Pancreas (tissue), 10 donors: ENCODE results near the gene CS. TPM values are rescaled to one million over a fixed set of nuclear protein-coding genes. Genes with fewer than 3 reads are reported as not detected.
A peak's percentile ranks its signal among the peaks of the same experiment; 100 is the strongest.
"Not testable (repeated sequence)": the region's sequence is repeated elsewhere in the genome, so short reads cannot be mapped to it uniquely, and the experiment has no call there.

Experiments
- ATAC-seq, 4 donors: fragments of 200-7000 bp; cut with Tn5 transposase; one replicate each; pipeline versions ENCODE4 v1.8.0 to v1.9.1; 2020; ENCODE audit warnings: mild to moderate bottlenecking in 4 of 4, moderate library complexity in 4 of 4
- DNase-seq, 6 donors: peaks; one replicate each; pipeline ENCODE4 v3.0.0-alpha.2; 2020
- FAIRE-seq: peaks from 2 replicates; lab custom pipeline; 2012; peaks lifted over from hg19 to GRCh38; lab: Jason Lieb, UNC
- H3K27ac ChIP-seq, 4 donors: fragments of 200-600 bp; sonication (generic); 1 replicate in 3 of 4; 2 replicates in 1 of 4; pipeline versions ENCODE4 v1.5.0 to v1.8.0; 2020
- H3K27me3 ChIP-seq, 4 donors: fragments of 200-600 bp; one replicate each; pipeline ENCODE4 v1.8.0; 2021
- H3K36me3 ChIP-seq, 3 donors: fragments of 200-600 bp; sonication (generic) in 1 of 3; one replicate each; pipeline versions ENCODE4 v1.5.0 to v1.8.0; 2020 to 2021
- H3K4me1 ChIP-seq, 3 donors: fragments of 200-600 bp; one replicate each; pipeline ENCODE4 v1.8.0; 2021
- H3K4me3 ChIP-seq, 4 donors: fragments of 200-600 bp; sonication (generic) in 2 of 4; one replicate each; pipeline versions ENCODE4 v1.5.0 to v1.8.0; 2020 to 2021
- H3K9me3 ChIP-seq, 4 donors: fragments of 200-600 bp; one replicate each; pipeline ENCODE4 v1.8.0; 2021
- WGBS, 2 donors: extraction: QIAGEN DNeasy Blood & Tissue Kit; methylation state at CpG; one replicate each; pipeline ENCODE4 v1.1.7; 2013; 5-methylcytosine and 5-hydroxymethylcytosine counted together
- intact Hi-C, 3 donors: fragments of 100-400 bp; cut with DNase I; formaldehyde crosslinking; loops; one replicate each; pipeline versions ENCODE4 v1.11.1 to v1.14.2; 2022
- polyA plus RNA-seq, 2 donors: library from polyadenylated mRNA; stranded (reverse); fragments of 200-250 nt; gene quantifications; one replicate each; pipeline ENCODE4 v1.2.3, GENCODE V29; 2013
- total RNA-seq, 6 donors: library from RNA; stranded (reverse); fragmentation: NEBNext Ultra II Directional in 4 of 6; extraction: Animal tissue kit (Norgen Biotek cat#: 25700) in 4 of 6; gene quantifications; one replicate each; pipeline versions ENCODE4 v1.2.1 to v1.2.4, GENCODE V29; 2021 to 2023
- TF ChIP-seq, protein P1 (sequence below), 4 donors: fragments of 200-600 bp; sonication (generic) in 3 of 4; IDR thresholded peaks; one replicate each; pipeline versions ENCODE4 v1.5.0 to v1.8.0; 2021; ENCODE audit warnings: antibody characterized with exemption in 4 of 4
- donor health status: healthy with polysubstance abuse.
- donor health status: DM: no; HTN: no; CAD: no; lungs with moderate emphysema.
- donor health status: DM: no; HTN: no; CAD: no.
- donor health status: control.
- donor health status: control.
- donor health status: Bipolar disorder and iron deficiency.
- donor health status: DM: yes; HTN: yes; CAD: no.
- donor health status: DM: no; HTN: no; CAD: no.
- donor health status: DM: no; HTN: no; CAD: no.
- donor health status: DM: yes; HTN: yes; CAD: no.

CS gene
- total and polyA plus RNA-seq, 8 donors, result 32.0 to 120 (median 87.7) TPM

DNA sequence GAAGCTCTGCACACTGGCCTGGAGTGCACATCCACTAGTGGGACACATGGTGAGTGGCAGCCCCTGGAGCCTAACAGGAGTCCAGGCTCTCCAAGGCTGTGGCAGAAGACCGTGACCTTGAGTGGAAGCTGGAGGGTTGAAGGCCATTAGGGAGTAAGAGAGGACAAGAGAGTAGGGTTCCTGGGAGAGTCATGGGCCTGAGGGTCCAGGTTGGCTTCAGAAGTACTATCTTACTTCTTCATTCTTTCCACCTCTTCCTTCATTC is 39.0 kb upstream of the CS start:
- 77 to 92% methylated on average over 1 of the region's 1 CpG for WGBS, 2 donors
- DNase-seq (no peak), FAIRE-seq (no peak), ATAC-seq (no peak)
- intact Hi-C loops, result no loop called here
- Histone ChIP-seq H3K9me3 (no peaks in the 10 kb centered on the region), H3K27ac (peak overlapping the region in 2 of 4 donors; percentile 22 to 58), H3K27me3 (no peaks in the 10 kb centered on the region), H3K4me3 (no peak overlapping the region), H3K36me3 (peaks cover 0 to 4% (median 0%) of the 10 kb centered on the region in 3 donors), H3K4me1 (no peaks in the 10 kb centered on the region)
- TF ChIP-seq, protein P1, sequence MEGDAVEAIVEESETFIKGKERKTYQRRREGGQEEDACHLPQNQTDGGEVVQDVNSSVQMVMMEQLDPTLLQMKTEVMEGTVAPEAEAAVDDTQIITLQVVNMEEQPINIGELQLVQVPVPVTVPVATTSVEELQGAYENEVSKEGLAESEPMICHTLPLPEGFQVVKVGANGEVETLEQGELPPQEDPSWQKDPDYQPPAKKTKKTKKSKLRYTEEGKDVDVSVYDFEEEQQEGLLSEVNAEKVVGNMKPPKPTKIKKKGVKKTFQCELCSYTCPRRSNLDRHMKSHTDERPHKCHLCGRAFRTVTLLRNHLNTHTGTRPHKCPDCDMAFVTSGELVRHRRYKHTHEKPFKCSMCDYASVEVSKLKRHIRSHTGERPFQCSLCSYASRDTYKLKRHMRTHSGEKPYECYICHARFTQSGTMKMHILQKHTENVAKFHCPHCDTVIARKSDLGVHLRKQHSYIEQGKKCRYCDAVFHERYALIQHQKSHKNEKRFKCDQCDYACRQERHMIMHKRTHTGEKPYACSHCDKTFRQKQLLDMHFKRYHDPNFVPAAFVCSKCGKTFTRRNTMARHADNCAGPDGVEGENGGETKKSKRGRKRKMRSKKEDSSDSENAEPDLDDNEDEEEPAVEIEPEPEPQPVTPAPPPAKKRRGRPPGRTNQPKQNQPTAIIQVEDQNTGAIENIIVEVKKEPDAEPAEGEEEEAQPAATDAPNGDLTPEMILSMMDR (IDR thresholded peaks at IDR 0.05), result no peak

DNA sequence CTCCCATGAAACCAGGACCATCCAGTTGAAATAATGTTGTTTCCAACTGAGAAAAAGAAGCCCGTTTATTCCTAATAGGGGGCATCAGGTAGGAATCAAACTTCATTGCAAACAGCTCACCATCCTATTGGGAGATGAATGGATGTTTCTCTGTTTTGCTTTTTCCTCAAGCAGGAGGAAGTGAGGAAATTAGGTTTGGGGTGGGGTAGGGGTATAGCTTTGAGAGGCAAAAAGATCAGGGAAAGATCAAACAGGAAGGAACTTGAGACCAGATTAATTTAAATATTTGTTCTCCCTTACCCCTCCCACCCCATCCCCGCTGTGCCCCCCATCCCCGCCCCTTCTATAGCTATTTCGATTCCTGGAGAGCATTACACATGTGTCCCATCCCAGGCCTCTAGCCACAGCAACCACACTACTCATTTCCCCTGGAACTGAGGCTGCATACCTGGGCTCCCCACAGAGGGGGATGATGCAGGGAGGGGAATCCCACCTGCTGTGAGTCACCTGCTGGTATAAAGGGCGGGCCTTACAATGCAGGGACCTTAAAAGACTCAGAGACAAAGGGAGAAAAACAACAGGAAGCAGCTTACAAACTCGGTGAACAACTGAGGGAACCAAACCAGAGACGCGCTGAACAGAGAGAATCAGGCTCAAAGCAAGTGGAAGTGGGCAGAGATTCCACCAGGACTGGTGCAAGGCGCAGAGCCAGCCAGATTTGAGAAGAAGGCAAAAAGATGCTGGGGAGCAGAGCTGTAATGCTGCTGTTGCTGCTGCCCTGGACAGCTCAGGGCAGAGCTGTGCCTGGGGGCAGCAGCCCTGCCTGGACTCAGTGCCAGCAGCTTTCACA is 38.4 kb upstream of the CS start, which contains the start of gene IL23A:
Gene IL23A, plus strand, starts transcription at position 577 of the 850 bp plus-strand sequence. Its CDS starts 161 bp downstream, at position 738.
- peak in 1 of 4 donors; percentile 8 for ATAC-seq
- TF ChIP-seq, protein P1 (IDR thresholded peaks at IDR 0.05), result no peak
- FAIRE-seq, result no peak
- peaks cover 0 to 4% (median 0%) of the 10 kb centered on the region in 3 donors for H3K36me3 ChIP-seq
- H3K9me3 ChIP-seq, result no peaks in the 10 kb centered on the region
- no peaks in the 10 kb centered on the region for H3K4me1 ChIP-seq
- 55 to 57% methylated on average over 9 of the region's 9 CpGs for WGBS, 2 donors
- DNase-seq, result no peak
- H3K27me3 ChIP-seq, result no peaks in the 10 kb centered on the region
- peak within 1 kb of the TSS in 2 of 4 donors; percentile 22 to 58 for H3K27ac ChIP-seq
- intact Hi-C loops, result no loop called here
- H3K4me3 ChIP-seq, result no peak within 1 kb of the TSS

DNA sequence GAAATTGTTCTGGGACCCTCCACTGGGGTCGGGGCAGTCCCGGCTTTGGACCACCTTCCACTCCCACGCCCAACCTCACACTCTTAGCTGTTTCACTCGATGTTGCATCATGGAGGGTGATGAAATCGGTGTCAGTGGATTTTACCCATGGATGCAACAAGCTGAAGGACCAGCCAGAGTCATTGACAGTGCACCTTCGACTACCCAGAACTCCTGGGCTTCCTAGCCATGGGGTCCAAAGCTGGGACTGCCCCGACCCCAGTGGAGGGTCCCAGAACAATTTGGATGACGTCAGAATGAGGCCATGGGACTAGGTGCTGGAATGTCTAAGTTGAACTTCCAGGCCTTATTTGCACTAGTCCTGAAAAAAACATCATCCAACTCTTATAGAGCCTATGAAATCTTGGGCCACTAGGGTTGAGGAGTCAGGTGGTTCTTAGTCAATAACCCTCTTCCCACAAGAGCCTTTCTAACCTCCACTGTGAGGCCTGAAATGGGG is 37.7 kb upstream of the CS start:
- H3K27ac ChIP-seq, result peak overlapping the region in 1 of 4 donors; percentile 58
- intact Hi-C loops, result no loop called here
- TF ChIP-seq, protein P1 (IDR thresholded peaks at IDR 0.05), result no peak
- WGBS, 2 donors, result 76 to 81% methylated on average over 8 of the region's 8 CpGs
- no peaks in the 10 kb centered on the region for H3K9me3 ChIP-seq
- DNase-seq (peak in 1 of 6 donors; percentile 13), ATAC-seq (no peak), FAIRE-seq (no peak)
- H3K27me3 ChIP-seq, result no peaks in the 10 kb centered on the region
- peaks cover 0 to 2% (median 0%) of the 10 kb centered on the region in 3 donors for H3K4me1 ChIP-seq
- no peak overlapping the region for H3K4me3 ChIP-seq
- peaks cover 0 to 1% (median 0%) of the 10 kb centered on the region in 3 donors for H3K36me3 ChIP-seq

DNA sequence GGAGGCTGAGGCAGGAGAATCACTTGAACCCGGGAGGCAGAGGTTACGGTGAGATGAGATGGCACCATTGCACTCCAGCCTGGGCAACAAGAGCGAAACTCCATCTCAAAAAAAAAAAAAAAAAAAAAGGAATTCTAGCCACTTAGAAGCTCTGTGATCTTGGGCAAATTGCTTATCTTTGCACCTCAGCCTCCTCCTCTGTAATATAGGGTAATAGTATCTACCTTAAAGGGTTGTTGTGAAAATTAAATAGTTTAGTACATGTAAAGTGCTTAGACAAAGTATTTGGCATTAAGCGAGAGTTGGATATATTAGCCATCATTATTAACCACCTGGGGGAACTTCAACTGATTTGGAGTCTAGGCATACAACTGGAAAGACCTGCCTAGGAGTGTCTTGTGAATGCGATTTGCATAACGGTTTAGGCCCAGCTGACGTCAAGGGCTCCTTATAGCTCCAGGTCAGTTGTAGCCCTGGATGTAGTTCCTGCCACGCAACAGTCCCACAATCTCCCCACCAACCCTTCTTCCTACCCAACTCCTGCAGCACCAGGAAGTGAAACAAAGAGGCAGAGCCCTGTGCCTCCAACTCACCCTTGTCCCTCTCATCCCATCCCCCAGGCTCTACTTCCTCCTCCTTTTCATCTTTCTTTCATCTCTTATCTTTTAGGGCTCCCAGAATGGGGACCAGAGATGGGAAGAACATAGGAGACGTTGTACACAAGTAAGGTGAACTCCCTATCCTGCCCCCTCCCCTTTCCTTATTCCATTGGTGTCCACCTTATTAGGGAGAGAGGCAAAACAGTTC is 36.4 kb upstream of the CS start:
- Histone ChIP-seq H3K27me3 (no peaks in the 10 kb centered on the region), H3K27ac (no peak overlapping the region), H3K36me3 (no peaks in the 10 kb centered on the region), H3K4me1 (peaks cover 0 to 6% (median 0%) of the 10 kb centered on the region in 3 donors), H3K4me3 (no peak overlapping the region), H3K9me3 (no peaks in the 10 kb centered on the region)
- WGBS, 2 donors, result 84 to 89% methylated on average over 9 of the region's 9 CpGs
- FAIRE-seq (no peak), ATAC-seq (no peak), DNase-seq (peak in 1 of 6 donors; percentile 21)
- intact Hi-C loops, result no loop called here
- TF ChIP-seq, protein P1 (IDR thresholded peaks at IDR 0.05), result no peak

DNA sequence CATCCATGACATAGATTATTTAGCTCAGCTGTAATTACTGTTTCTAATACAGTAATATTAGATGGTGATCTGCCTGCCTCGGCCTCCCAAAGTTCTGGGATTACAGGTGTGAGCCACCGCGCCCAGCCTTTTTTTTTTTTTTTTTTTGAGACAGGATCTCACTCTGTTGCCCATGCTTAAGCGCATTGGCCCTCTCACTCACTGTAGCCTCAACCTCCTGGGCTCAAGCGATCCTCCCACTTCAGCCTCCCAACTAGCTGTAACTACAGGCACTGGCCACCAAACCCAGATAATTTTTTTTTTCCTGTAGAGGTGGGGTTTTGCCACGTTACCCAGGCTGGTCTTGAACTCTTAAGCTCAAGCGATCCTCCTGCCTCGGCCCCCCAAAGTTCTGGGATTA is 35.4 kb upstream of the CS start:
- 95 to 97% methylated on average over 8 of the region's 8 CpGs for WGBS, 2 donors
- DNase-seq, H3K4me1 ChIP-seq, FAIRE-seq, ATAC-seq, H3K9me3 ChIP-seq, H3K27ac ChIP-seq, H3K27me3 ChIP-seq, H3K36me3 ChIP-seq, H3K4me3 ChIP-seq, intact Hi-C loops: not testable (repeated sequence)
